Measurements from ENCODE around the gene CFAP141. TPM values are rescaled to one million over a fixed set of nuclear protein-coding genes. Genes with fewer than 3 reads are reported as not detected.

Gene CFAP141
- total and polyA plus RNA-seq, 4 experiments from 2014 or later = not detected

DNA sequence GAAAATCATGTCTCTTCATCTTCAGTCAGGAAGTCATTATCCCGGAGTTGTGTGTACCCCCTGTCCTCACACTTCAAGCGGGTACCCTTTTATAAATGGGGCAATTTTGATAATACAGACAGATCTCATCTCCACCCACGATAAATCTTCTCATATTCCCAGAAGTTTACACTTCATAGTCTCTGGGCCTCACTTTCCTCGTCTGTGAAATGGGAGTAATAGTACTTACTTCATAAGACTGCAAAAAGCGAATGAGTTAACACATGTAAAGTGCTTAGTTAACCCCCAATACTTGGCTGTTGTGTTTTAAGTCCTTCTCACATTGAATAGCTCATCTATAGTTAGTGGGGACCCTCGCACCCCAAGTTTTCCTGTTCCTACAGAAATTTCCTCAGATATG lies 52.1 kb downstream of the CFAP141 start:
- Histone ChIP-seq H3K4me1 (ENCODE audit: insufficient read depth, low read length) (peaks cover 49% of the 10 kb centered on the region), H3K4me3 (ENCODE audit: low read length in 2 of 2) (no peak overlapping the region), H3K36me3 (ENCODE audit: insufficient read depth, low read length) (peaks cover 19% of the 10 kb centered on the region), H3K27me3 (ENCODE audit: insufficient read depth, low read length) (no peaks in the 10 kb centered on the region), H3K9me3 (ENCODE audit: control insufficient read depth in 1 of 2, low read length in 2 of 2) (no peaks in the 10 kb centered on the region), H3K27ac (ENCODE audit: low read depth, low read length) (peak overlapping the region; percentile 13)
- Mint-ChIP-seq H3K27ac (peak overlapping the region; percentile 85 to 94 (median 90)), H3K36me3 (peaks cover 35 to 48% of the 10 kb centered on the region in 2 donors), H3K4me1 (peaks cover 37 to 55% (median 48%) of the 10 kb centered on the region in 4 donors), H3K9me3 (peaks cover 0 to 3% (median 0%) of the 10 kb centered on the region in 8 donors), H3K27me3 (no peaks in the 10 kb centered on the region), H3K4me3 (no peak overlapping the region)
- POLR2A ChIA-PET (ENCODE audit: partially characterized antibody) = no interaction called here
- CTCF ChIA-PET (ENCODE audit: partially characterized antibody) = no interaction called here
- no peak for DNase-seq
- intact Hi-C loops (cut with micrococcal nuclease) = no loop called here

DNA sequence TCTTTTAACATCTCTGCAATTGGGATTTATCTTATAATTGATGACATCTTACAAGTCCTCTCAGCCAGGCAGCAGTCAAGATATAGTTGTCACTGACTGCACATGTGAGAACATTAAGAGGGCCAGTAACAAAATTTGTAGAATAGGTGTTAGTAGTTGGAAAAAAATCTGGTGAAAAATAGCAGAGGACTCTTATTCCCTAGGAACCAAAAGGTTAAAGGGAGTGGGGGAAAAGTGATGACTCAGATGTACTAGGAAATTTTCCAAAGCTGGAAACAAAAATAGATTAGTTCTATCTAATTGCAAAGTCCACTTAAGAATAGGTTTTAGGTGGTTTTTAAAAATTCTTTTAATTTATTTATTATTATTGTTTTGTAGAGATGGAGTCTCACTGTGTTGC lies 54.8 kb downstream of the CFAP141 start:
- no peaks in the 10 kb centered on the region for H3K9me3 Mint-ChIP-seq
- ChIA-PET CTCF (ENCODE audit: partially characterized antibody) (no interaction called here), POLR2A (ENCODE audit: partially characterized antibody) (no interaction called here)
- Histone ChIP-seq H3K27ac (ENCODE audit: low read depth, low read length) (no peak overlapping the region), H3K9me3 (ENCODE audit: control insufficient read depth in 1 of 2, low read length in 2 of 2) (no peaks in the 10 kb centered on the region), H3K4me1 (ENCODE audit: insufficient read depth, low read length) (peaks cover 23% of the 10 kb centered on the region), H3K36me3 (ENCODE audit: insufficient read depth, low read length) (peaks cover 12% of the 10 kb centered on the region), H3K4me3 (ENCODE audit: low read length in 2 of 2) (no peak overlapping the region), H3K27me3 (ENCODE audit: insufficient read depth, low read length) (no peaks in the 10 kb centered on the region)
- H3K27ac Mint-ChIP-seq = peak overlapping the region in 3 of 7 donors; percentile 42 to 68 (median 47)
- no peaks in the 10 kb centered on the region for H3K27me3 Mint-ChIP-seq
- intact Hi-C loops (cut with micrococcal nuclease) = no loop called here
- peaks cover 17 to 24% of the 10 kb centered on the region in 2 donors for H3K36me3 Mint-ChIP-seq
- peaks cover 16 to 31% (median 26%) of the 10 kb centered on the region in 4 donors for H3K4me1 Mint-ChIP-seq
- no peak for DNase-seq
- no peak overlapping the region for H3K4me3 Mint-ChIP-seq

Small RNA genes lying within 50 kb of the gene (microRNA-seq; reads per million reads assigned to microRNA genes)
- 18.2 reads per million, percentile 50 among the genes with 10 or more reads in this experiment for gene MIR190B (ENCODE audit: borderline microRNAs expressed, borderline number of aligned reads, borderline replicate concordance)

Other genes starting within 250 kb of the CFAP141 start
- 100 to 1,000 TPM; 112 to 113 TPM for gene CRTC2, start 247.7 kb downstream of the CFAP141 start, total RNA-seq
- 10 to 100 TPM; 12.3 to 54.3 TPM for gene CRTC2, start 247.7 kb downstream of the CFAP141 start, polyA plus RNA-seq
- 10 to 100 TPM; 21.6 to 21.9 TPM for gene SLC39A1, start 242.8 kb downstream of the CFAP141 start, total RNA-seq
- gene SLC39A1, start 242.8 kb downstream of the CFAP141 start, polyA plus RNA-seq = 10 to 100 TPM; 36.3 to 47.3 TPM
- 1 to 10 TPM; 7.4 to 9.8 TPM for gene CREB3L4, start 238.4 kb downstream of the CFAP141 start, total RNA-seq
- gene CREB3L4, start 238.4 kb downstream of the CFAP141 start, polyA plus RNA-seq = 1 to 10 TPM; 1.2 to 5.2 TPM
- gene JTB, start 228.7 kb downstream of the CFAP141 start, total RNA-seq = 100 to 1,000 TPM; 121 to 130 TPM
- 100 to 1,000 TPM; 283 to 445 TPM for gene JTB, start 228.7 kb downstream of the CFAP141 start, polyA plus RNA-seq
- under 1 TPM in 1 of 2 experiments, not detected in 1; 0.47 TPM for gene RAB13, start 220.0 kb downstream of the CFAP141 start, total RNA-seq
- not detected for gene RAB13, start 220.0 kb downstream of the CFAP141 start, polyA plus RNA-seq
- 1,000 to 10,000 TPM; 6,785 to 7,292 TPM for gene RPS27, start 215.6 kb downstream of the CFAP141 start, total RNA-seq
- over 10,000 TPM; 16,816 to 21,324 TPM for gene RPS27, start 215.6 kb downstream of the CFAP141 start, polyA plus RNA-seq
- gene NUP210L, start 51.3 kb downstream of the CFAP141 start, total RNA-seq = under 1 TPM; 0.19 to 0.23 TPM
- gene NUP210L, start 51.3 kb downstream of the CFAP141 start, polyA plus RNA-seq = under 1 TPM in 1 of 2 donors, not detected in 1; 0.14 TPM
- gene TPM3, start 14.2 kb downstream of the CFAP141 start, total RNA-seq = 100 to 1,000 TPM; 311 to 312 TPM
- 1,000 to 10,000 TPM in 1 of 2 donors, 100 to 1,000 TPM in 1; 860 to 1,209 TPM for gene TPM3, start 14.2 kb downstream of the CFAP141 start, polyA plus RNA-seq
- 100 to 1,000 TPM; 180 to 189 TPM for gene UBAP2L, start 14.6 kb upstream of the CFAP141 start, total RNA-seq
- gene UBAP2L, start 14.6 kb upstream of the CFAP141 start, polyA plus RNA-seq = 10 to 100 TPM; 33.5 to 74.5 TPM
- 100 to 1,000 TPM; 110 to 121 TPM for gene HAX1, start 66.3 kb upstream of the CFAP141 start, total RNA-seq
- 100 to 1,000 TPM; 167 to 259 TPM for gene HAX1, start 66.3 kb upstream of the CFAP141 start, polyA plus RNA-seq
- not detected for gene AQP10, start 114.8 kb upstream of the CFAP141 start, total RNA-seq
- not detected for gene AQP10, start 114.8 kb upstream of the CFAP141 start, polyA plus RNA-seq
- 100 to 1,000 TPM; 186 TPM for gene ATP8B2, start 119.2 kb upstream of the CFAP141 start, total RNA-seq
- 10 to 100 TPM; 53.5 to 95.4 TPM for gene ATP8B2, start 119.2 kb upstream of the CFAP141 start, polyA plus RNA-seq
- 100 to 1,000 TPM; 101 to 106 TPM for gene IL6R, start 199.0 kb upstream of the CFAP141 start, total RNA-seq
- 10 to 100 TPM; 54.6 to 73.0 TPM for gene IL6R, start 199.0 kb upstream of the CFAP141 start, polyA plus RNA-seq